IMR-90 (cell line): Measurements from ENCODE around the gene GPC5. TPM values are rescaled to one million over a fixed set of nuclear protein-coding genes. Genes with fewer than 3 reads are reported as not detected.

Experiments
- ATAC-seq: fragments of 200-7000 bp; cut with Tn5 transposase; 2 replicates; pipeline ENCODE4 v1.9.1; 2020; ENCODE audit warnings: low read depth, mild to moderate bottlenecking, moderate library complexity
- BruUV-seq: library from RNA; stranded (reverse); fragments of 400-500 nt; replicated peaks from 2 replicates; lab custom pipeline; 2021; lab: Mats Ljungman, UMichigan
- CTCF ChIA-PET: fragments of 300-600 bp; formaldehyde crosslinking; extraction: SDS; loops from one replicate; lab custom pipeline; 2021; ENCODE audit warnings: antibody characterized with exemption; lab: Yijun Ruan, JAX
- POLR2A ChIA-PET: fragments of 300-600 bp; sonication (Branson Sonifier 250); formaldehyde crosslinking; loops from one replicate; lab custom pipeline; 2022; ENCODE audit warnings: antibody characterized with exemption; ENCODE audit not compliant: unreplicated experiment; lab: Charles Lee
- DNase-seq: peaks from one replicate; pipeline ENCODE4 v3.0.0; 2013
- H2AFZ ChIP-seq: replicated peaks from 2 replicates; pipeline ENCODE3; 2013; ENCODE audit warnings: low read length, mild to moderate bottlenecking; ENCODE audit not compliant: poor library complexity
- H2AK5ac ChIP-seq: 2 replicates; pipeline ENCODE4 v1.6.1; 2013; ENCODE audit warnings: low read depth, low read length, inconsistent platforms
- H2AK9ac ChIP-seq: replicated peaks from 2 replicates; pipeline ENCODE3; 2013; ENCODE audit warnings: mild to moderate bottlenecking, low read depth, low read length, moderate library complexity; ENCODE audit not compliant: poor library complexity
- H2BK120ac ChIP-seq: 2 replicates; pipeline ENCODE4 v1.6.1; 2013; ENCODE audit warnings: low read depth, low read length, inconsistent platforms
- H2BK15ac ChIP-seq: 3 replicates; pipeline ENCODE4 v1.6.1; 2013; ENCODE audit warnings: low read depth, low read length, inconsistent platforms
- H2BK20ac ChIP-seq: 2 replicates; pipeline ENCODE4 v1.6.1; 2013; ENCODE audit warnings: low read depth, mild to moderate bottlenecking, inconsistent platforms, low read length, moderate library complexity
- H2BK5ac ChIP-seq: 2 replicates; pipeline ENCODE4 v1.6.1; 2013; ENCODE audit warnings: mild to moderate bottlenecking, low read depth, low read length, inconsistent platforms; ENCODE audit not compliant: poor library complexity, severe bottlenecking
- H3K14ac ChIP-seq: replicated peaks from 2 replicates; pipeline ENCODE4 v1.6.1; 2013; ENCODE audit warnings: low read depth, low read length, inconsistent platforms
- H3K18ac ChIP-seq: 2 replicates; pipeline ENCODE4 v1.6.1; 2013; ENCODE audit warnings: low read depth, low read length, control low read depth
- H3K23ac ChIP-seq: 2 replicates; pipeline ENCODE4 v1.6.1; 2013; ENCODE audit warnings: low read depth, low read length, inconsistent platforms
- H3K27ac ChIP-seq: 2 replicates; pipeline ENCODE4 v1.5.1; 2013; ENCODE audit warnings: mild to moderate bottlenecking, control low read depth, low read length; ENCODE audit not compliant: insufficient read depth
- H3K27me3 ChIP-seq: 2 replicates; pipeline ENCODE4 v1.6.1; 2013; ENCODE audit warnings: low read length; ENCODE audit not compliant: control insufficient read depth, insufficient read depth
- H3K36me3 ChIP-seq: 2 replicates; pipeline ENCODE4 v1.6.1; 2013; ENCODE audit warnings: low read length, mixed read lengths; ENCODE audit not compliant: control insufficient read depth, insufficient read depth
- H3K4ac ChIP-seq: 2 replicates; pipeline ENCODE4 v1.6.1; 2013; ENCODE audit warnings: low read depth, low read length, inconsistent platforms
- H3K4me1 ChIP-seq: 2 replicates; pipeline ENCODE4 v1.6.1; 2013; ENCODE audit warnings: low read length, mixed read lengths; ENCODE audit not compliant: control insufficient read depth, insufficient read depth
- H3K4me2 ChIP-seq: 2 replicates; pipeline ENCODE4 v1.6.1; 2013; ENCODE audit warnings: low read depth, mild to moderate bottlenecking, control low read depth, low read length, moderate library complexity
- H3K4me3 ChIP-seq: 2 replicates; pipeline ENCODE4 v1.5.1; 2013; ENCODE audit warnings: low read depth, mild to moderate bottlenecking, control low read depth, low read length, moderate library complexity; ENCODE audit not compliant: insufficient read depth
- H3K56ac ChIP-seq: 2 replicates; pipeline ENCODE4 v1.6.1; 2013; ENCODE audit warnings: low read length, inconsistent platforms; ENCODE audit not compliant: insufficient read depth; ENCODE audit errors: extremely low read depth
- H3K79me1 ChIP-seq, 2 experiments: 2 replicates each; pipeline ENCODE4 v1.6.1; 2013; ENCODE audit warnings: low read length in 2 of 2, inconsistent platforms in 1 of 2, low read depth in 1 of 2
- H3K9ac ChIP-seq: 2 replicates; pipeline ENCODE4 v1.6.1; 2013; ENCODE audit warnings: low read depth, low read length, control low read depth
- H3K9me1 ChIP-seq: 2 replicates; pipeline ENCODE4 v1.6.1; 2013; ENCODE audit warnings: low read length, inconsistent platforms; ENCODE audit not compliant: insufficient read depth
- H3K9me3 ChIP-seq: 2 replicates; pipeline ENCODE4 v1.6.1; 2013; ENCODE audit warnings: low read length; ENCODE audit not compliant: control insufficient read depth, insufficient read depth
- H4K20me1 ChIP-seq: 2 replicates; pipeline ENCODE4 v1.6.1; 2013; ENCODE audit warnings: low read length, inconsistent platforms; ENCODE audit not compliant: insufficient read depth
- H4K5ac ChIP-seq: 2 replicates; pipeline ENCODE4 v1.6.1; 2013; ENCODE audit warnings: mild to moderate bottlenecking, low read depth, low read length, control low read depth
- H4K8ac ChIP-seq, 2 experiments: 2 replicates each; pipeline ENCODE4 v1.6.1; 2013; ENCODE audit warnings: low read depth in 2 of 2, low read length in 2 of 2, control low read depth in 1 of 2, inconsistent platforms in 1 of 2
- H4K91ac ChIP-seq: 2 replicates; pipeline ENCODE4 v1.6.1; 2013; ENCODE audit warnings: low read depth, low read length, inconsistent platforms; ENCODE audit not compliant: insufficient read depth
- BHLHE40 ChIP-seq: fragments of 150-350 bp; IDR thresholded peaks from 2 replicates; pipeline ENCODE4 v1.6.1; 2016; ENCODE audit warnings: mild to moderate bottlenecking, low read depth, low read length
- CHD1 ChIP-seq: IDR thresholded peaks from 2 replicates; pipeline ENCODE4 v1.6.1; 2012; ENCODE audit warnings: low read depth, low read length, improper control_type of control experiment
- CTCF ChIP-seq: conservative IDR thresholded peaks from 2 replicates; pipeline ENCODE4 v1.5.1; 2012; ENCODE audit warnings: mild to moderate bottlenecking, low read depth, low read length, improper control_type of control experiment
- ELK1 ChIP-seq: fragments of 150-350 bp; IDR thresholded peaks from 2 replicates; pipeline ENCODE4 v1.6.1; 2016; ENCODE audit warnings: low read depth, mild to moderate bottlenecking, low read length, moderate library complexity, borderline replicate concordance
- FOS ChIP-seq: fragments of 150-350 bp; IDR thresholded peaks from 2 replicates; pipeline ENCODE4 v1.6.1; 2016; ENCODE audit warnings: low read depth, low read length
- MAFK ChIP-seq: IDR thresholded peaks from 2 replicates; pipeline ENCODE4 v1.6.1; 2012; ENCODE audit warnings: low read depth, low read length, improper control_type of control experiment
- MAZ ChIP-seq: IDR thresholded peaks from 2 replicates; pipeline ENCODE4 v1.6.1; 2012; ENCODE audit warnings: low read depth, mild to moderate bottlenecking, low read length, improper control_type of control experiment, moderate library complexity, borderline replicate concordance
- MXI1 ChIP-seq: IDR thresholded peaks from 2 replicates; pipeline ENCODE4 v1.6.1; 2012; ENCODE audit warnings: low read depth, mild to moderate bottlenecking, low read length, moderate library complexity, borderline replicate concordance
- NFE2L2 ChIP-seq: fragments of 150-350 bp; IDR thresholded peaks from 2 replicates; pipeline ENCODE4 v1.6.1; 2016; ENCODE audit warnings: low read depth, mild to moderate bottlenecking, low read length
- POLR2A ChIP-seq: IDR thresholded peaks from 2 replicates; pipeline ENCODE4 v1.6.1; 2012; ENCODE audit warnings: mild to moderate bottlenecking, low read depth, low read length
- RAD21 ChIP-seq: IDR thresholded peaks from 2 replicates; pipeline ENCODE4 v1.6.1; 2012; ENCODE audit warnings: low read length, improper control_type of control experiment
- RCOR1 ChIP-seq: IDR thresholded peaks from 2 replicates; pipeline ENCODE4 v1.6.1; 2012; ENCODE audit warnings: mild to moderate bottlenecking, low read length, improper control_type of control experiment; ENCODE audit not compliant: insufficient replicate concordance
- RFX5 ChIP-seq: IDR thresholded peaks from 2 replicates; pipeline ENCODE4 v1.8.0; 2012; ENCODE audit warnings: low read depth, mild to moderate bottlenecking, low read length, moderate library complexity
- SMC3 ChIP-seq: fragments of 150-350 bp; IDR thresholded peaks from 2 replicates; pipeline ENCODE4 v1.6.1; 2016; ENCODE audit warnings: low read depth, mild to moderate bottlenecking, antibody characterized with exemption, low read length, moderate library complexity
- USF2 ChIP-seq: fragments of 150-350 bp; IDR thresholded peaks from 2 replicates; pipeline ENCODE4 v1.6.1; 2017; ENCODE audit warnings: mild to moderate bottlenecking, antibody characterized with exemption, low read length, low read depth
- WGBS, 2 experiments: methylation state at CpG; one replicate each; pipeline versions ENCODE4 v1.1.5 to v1.1.7; 2013; ENCODE audit warnings: missing lambda C conversion rate in 2 of 2; ENCODE audit not compliant: insufficient read length in 1 of 2; ENCODE audit errors: extremely low coverage in 2 of 2; 5-methylcytosine and 5-hydroxymethylcytosine counted together
- dilution Hi-C: fragments of 300-500 bp; cut with HindIII; formaldehyde crosslinking; loops from one replicate; pipeline ENCODE4 v1.14.3; 2018; ENCODE audit warnings: low sequenced_read_pairs; ENCODE audit not compliant: unreplicated experiment
- in situ Hi-C: fragments of 300-500 bp; cut with MboI; formaldehyde crosslinking; loops from 3 replicates; pipeline ENCODE4 v1.14.3; 2019; ENCODE audit warnings: low sequenced_read_pairs, inconsistent platforms, mixed read lengths
- intact Hi-C: fragments of 100-400 bp; cut with micrococcal nuclease; formaldehyde crosslinking; loops from 2 replicates; pipeline ENCODE4 v1.10.0; 2022
- polyA plus RNA-seq, 3 experiments: library from polyadenylated mRNA; depleted of rRNA; stranded (reverse); fragments of >200 nt; gene quantifications; 2 replicates each; pipeline ENCODE4 v1.2.3, GENCODE V29; 2012; ENCODE audit warnings: low replicate concordance in 1 of 3
- total RNA-seq: library from RNA; depleted of rRNA; stranded (reverse); fragments of >200 nt; gene quantifications from 2 replicates; pipeline ENCODE4 v1.2.3, GENCODE V29; 2012

The GPC5 gene
- total and polyA plus RNA-seq, 2 of the 4 experiments (the other 2 are of a cell fraction), result 0.94 to 1.8 TPM

- Histone ChIP-seq H4K20me1 (no peaks in the 10 kb centered on the region), H3K18ac (no peak overlapping the region), H3K14ac (no peak overlapping the region), H3K23ac (no peak overlapping the region), H3K56ac (no peak overlapping the region), H3K4me3 (no peak overlapping the region), H2AK5ac (no peak overlapping the region), H3K4me2 (no peak overlapping the region), H3K9ac (no peak overlapping the region), H3K9me1 (no peaks in the 10 kb centered on the region), H2AK9ac (no peak overlapping the region), H3K36me3 (no peaks in the 10 kb centered on the region), H3K79me1 (no peaks in the 10 kb centered on the region), H2AFZ (no peak overlapping the region), H3K9me3 (peaks cover 4% of the 10 kb centered on the region; the same call in 1 of the 2 replicates), H2BK5ac (no peak overlapping the region), H2BK20ac (no peak overlapping the region), H3K27me3 (no peaks in the 10 kb centered on the region), H4K8ac (no peak overlapping the region), H2BK15ac (no peak overlapping the region), H4K91ac (no peak overlapping the region), H3K4ac (no peak overlapping the region), H2BK120ac (no peak overlapping the region), H3K27ac (no peak overlapping the region), H3K4me1 (no peaks in the 10 kb centered on the region), H4K5ac (no peak overlapping the region)
- WGBS, 2 experiments, result 11% methylated on average over 1 of the region's 2 CpGs; no CpG with 5 or more reads in 1 of the 2 experiments
- ATAC-seq, result no peak
- TF ChIP-seq SMC3, result no peak
- no peak for TF ChIP-seq BHLHE40
- TF ChIP-seq USF2, result no peak
- no peak for TF ChIP-seq MXI1
- no peak for TF ChIP-seq MAZ
- no peak for TF ChIP-seq NFE2L2
- no peak for TF ChIP-seq CTCF
- TF ChIP-seq RAD21, result no peak
- TF ChIP-seq RCOR1, result no peak
- no peak for TF ChIP-seq FOS
- TF ChIP-seq POLR2A, result no peak
- no peak for TF ChIP-seq ELK1
- no peak for TF ChIP-seq MAFK
- TF ChIP-seq RFX5, result no peak
- TF ChIP-seq CHD1, result no peak
- dilution Hi-C loops, result no loop called here
- no TSS peak for BruUV-seq
- ChIA-PET POLR2A (no interaction called here), CTCF (no interaction called here)
- no peak for DNase-seq
- in situ Hi-C loops, result no loop called here
- intact Hi-C loops, result no loop called here
Observed at GRCh38 chr13:91426913-91427312, 28.5 kb downstream of the GPC5 start.
